ENCODE measurements around the gene MEGF8. TPM values are rescaled to one million over a fixed set of nuclear protein-coding genes. Genes with fewer than 3 reads are reported as not detected.

The MEGF8 gene
- total and polyA plus RNA-seq, 2 of the 13 experiments (the other 11 are each of a cell fraction or from before 2014, with no cell fraction given): 4.0 to 8.8 TPM

- 0 out of 2 replicates have a peak, but pooled peaks have one; percentile 58 for TF ChIP-seq SATB2 (CRISPR knock-in tag; IDR thresholded peaks at IDR 0.05)
- peak; percentile 99 for TF ChIP-seq HNRNPL (IDR thresholded peaks at IDR 0.05; ENCODE audit: low read depth, low read length)
- no peak for TF ChIP-seq MYNN (CRISPR knock-in tag; IDR thresholded peaks at IDR 0.05; ENCODE audit: low read depth)
- TF ChIP-seq, protein P1, sequence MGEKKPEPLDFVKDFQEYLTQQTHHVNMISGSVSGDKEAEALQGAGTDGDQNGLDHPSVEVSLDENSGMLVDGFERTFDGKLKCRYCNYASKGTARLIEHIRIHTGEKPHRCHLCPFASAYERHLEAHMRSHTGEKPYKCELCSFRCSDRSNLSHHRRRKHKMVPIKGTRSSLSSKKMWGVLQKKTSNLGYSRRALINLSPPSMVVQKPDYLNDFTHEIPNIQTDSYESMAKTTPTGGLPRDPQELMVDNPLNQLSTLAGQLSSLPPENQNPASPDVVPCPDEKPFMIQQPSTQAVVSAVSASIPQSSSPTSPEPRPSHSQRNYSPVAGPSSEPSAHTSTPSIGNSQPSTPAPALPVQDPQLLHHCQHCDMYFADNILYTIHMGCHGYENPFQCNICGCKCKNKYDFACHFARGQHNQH (CRISPR knock-in tag; IDR thresholded peaks at IDR 0.05): no peak
- TF ChIP-seq ZNF576 (CRISPR knock-in tag; IDR thresholded peaks at IDR 0.05): no peak
- peak; percentile 55; the same call in 1 of the 2 replicates for TF ChIP-seq TMF1 (CRISPR knock-in tag; IDR thresholded peaks at IDR 0.05; ENCODE audit: low read depth)
- TF ChIP-seq CREB1 (IDR thresholded peaks at IDR 0.05): peak; percentile 34; the same call in 1 of the 2 replicates
- TF ChIP-seq CREB1 (CRISPR knock-in tag; IDR thresholded peaks at IDR 0.05): no peak
- TF ChIP-seq SP2 (CRISPR knock-in tag; IDR thresholded peaks at IDR 0.05): peak; percentile 82
- no peak for TF ChIP-seq ZNF569 (CRISPR knock-in tag; IDR thresholded peaks at IDR 0.05; ENCODE audit: borderline replicate concordance)
- no peak for TF ChIP-seq ZNF646 (CRISPR knock-in tag; IDR thresholded peaks at IDR 0.05)
- TF ChIP-seq PHB2 (IDR thresholded peaks at IDR 0.05; ENCODE audit: partially characterized antibody): no peak
- 0 out of 2 replicates have a peak, but pooled peaks have one; percentile 56 for TF ChIP-seq BORCS8-MEF2B (CRISPR knock-in tag; IDR thresholded peaks at IDR 0.05)
- TF ChIP-seq PCBP2 (optimal IDR thresholded peaks at IDR 0.05; ENCODE audit: low read depth, low read length, poor library complexity, severe bottlenecking): no peak
- peak; percentile 99 for TF ChIP-seq ZNF652 (CRISPR knock-in tag; IDR thresholded peaks at IDR 0.05; ENCODE audit: borderline replicate concordance, low read depth)
- TF ChIP-seq ISX (CRISPR knock-in tag; conservative IDR thresholded peaks at IDR 0.05): 0 out of 2 replicates have a peak, but pooled peaks have one; percentile 50
- no peak for TF ChIP-seq MTA3 (CRISPR knock-in tag; IDR thresholded peaks at IDR 0.05)
- no peak for TF ChIP-seq ZNF614 (CRISPR knock-in tag; IDR thresholded peaks at IDR 0.05; ENCODE audit: borderline replicate concordance)
- TF ChIP-seq, protein P2, sequence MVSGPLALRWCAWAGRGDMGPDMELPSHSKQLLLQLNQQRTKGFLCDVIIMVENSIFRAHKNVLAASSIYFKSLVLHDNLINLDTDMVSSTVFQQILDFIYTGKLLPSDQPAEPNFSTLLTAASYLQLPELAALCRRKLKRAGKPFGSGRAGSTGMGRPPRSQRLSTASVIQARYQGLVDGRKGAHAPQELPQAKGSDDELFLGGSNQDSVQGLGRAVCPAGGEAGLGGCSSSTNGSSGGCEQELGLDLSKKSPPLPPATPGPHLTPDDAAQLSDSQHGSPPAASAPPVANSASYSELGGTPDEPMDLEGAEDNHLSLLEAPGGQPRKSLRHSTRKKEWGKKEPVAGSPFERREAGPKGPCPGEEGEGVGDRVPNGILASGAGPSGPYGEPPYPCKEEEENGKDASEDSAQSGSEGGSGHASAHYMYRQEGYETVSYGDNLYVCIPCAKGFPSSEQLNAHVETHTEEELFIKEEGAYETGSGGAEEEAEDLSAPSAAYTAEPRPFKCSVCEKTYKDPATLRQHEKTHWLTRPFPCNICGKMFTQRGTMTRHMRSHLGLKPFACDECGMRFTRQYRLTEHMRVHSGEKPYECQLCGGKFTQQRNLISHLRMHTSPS (CRISPR knock-in tag; IDR thresholded peaks at IDR 0.05; ENCODE audit: low read depth): peak; percentile 80
- no peak for TF ChIP-seq NFIC (IDR thresholded peaks at IDR 0.05; ENCODE audit: low read length)
These were observed 45.3 kb upstream of the MEGF8 start (continued) for GRCh38 chr19:42279902-42280814.
